SK-N-SH (cell line): Measurements from ENCODE around the gene HBZ. TPM values are rescaled to one million over a fixed set of nuclear protein-coding genes. Genes with fewer than 3 reads are reported as not detected.
"Not testable (repeated sequence)": the region's sequence is repeated elsewhere in the genome, so short reads cannot be mapped to it uniquely, and the experiment has no call there.

Experiments
- CTCF ChIA-PET: fragments of 300-600, 350-600 bp; formaldehyde crosslinking; extraction: SDS; loops from one replicate; lab custom pipeline; 2021; lab: Yijun Ruan, JAX
- POLR2A ChIA-PET: fragments of 350-600 bp; sonication (Branson Sonifier 250); formaldehyde crosslinking; extraction: SDS; loops from one replicate; lab custom pipeline; 2020; ENCODE audit warnings: antibody characterized with exemption, inconsistent platforms; lab: Yijun Ruan, JAX
- DNase-seq: peaks from one replicate; pipeline ENCODE4 v3.0.0; 2012
- H2AFZ ChIP-seq: fragments of 200-600 bp; sonication (generic); 2 replicates; pipeline ENCODE4 v1.8.1; 2016; ENCODE audit warnings: antibody characterized with exemption, mild to moderate bottlenecking, low read depth
- H3F3A ChIP-seq: fragments of 200-600 bp; sonication (generic); replicated peaks from 2 replicates; pipeline ENCODE3; 2016; ENCODE audit warnings: antibody characterized with exemption, mild to moderate bottlenecking; ENCODE audit not compliant: insufficient read depth
- H3K27ac ChIP-seq, 2 experiments: fragments of 200-500 bp in 1 of 2; fragments of 200-600 bp in 1 of 2; sonication (Bioruptor generic) in 1 of 2; sonication (generic), shearing (Covaris generic) in 1 of 2; 2 replicates each; pipeline versions ENCODE4 v1.5.1 to v1.6.1; 2014 to 2016; ENCODE audit warnings: low read depth in 2 of 2, inconsistent platforms in 1 of 2, low read length in 1 of 2, mild to moderate bottlenecking in 1 of 2, mixed read lengths in 1 of 2
- H3K27me3 ChIP-seq: fragments of 200-600 bp; sonication (generic), shearing (Covaris generic); 2 replicates; pipeline ENCODE4 v1.6.1; 2016; ENCODE audit warnings: mixed run types; ENCODE audit not compliant: insufficient read depth
- H3K36me3 ChIP-seq, 2 experiments: fragments of 200-500 bp in 1 of 2; fragments of 200-600 bp in 1 of 2; sonication (Bioruptor generic) in 1 of 2; sonication (generic) in 1 of 2; replicated peaks in 1 of 2; 2 replicates each; pipeline versions ENCODE3 to v1.5.1; 2014 to 2016; ENCODE audit warnings: low read length in 1 of 2, mild to moderate bottlenecking in 1 of 2; ENCODE audit not compliant: insufficient read depth in 2 of 2, control insufficient read depth in 1 of 2
- H3K4me1 ChIP-seq, 2 experiments: fragments of 200-500 bp in 1 of 2; fragments of 200-600 bp in 1 of 2; sonication (Bioruptor generic) in 1 of 2; sonication (generic), shearing (Covaris generic) in 1 of 2; 2 replicates each; pipeline versions ENCODE4 v1.5.1 to v1.6.1; 2014 to 2016; ENCODE audit warnings: low read depth in 1 of 2, low read length in 1 of 2, mixed run types in 1 of 2; ENCODE audit not compliant: insufficient read depth in 2 of 2, control insufficient read depth in 1 of 2
- H3K4me2 ChIP-seq: fragments of 200-600 bp; sonication (generic), shearing (Covaris generic); 2 replicates; pipeline ENCODE4 v1.6.1; 2017; ENCODE audit warnings: mixed run types
- H3K4me3 ChIP-seq, 2 experiments: fragments of 200-500 bp in 1 of 2; fragments of 200-600 bp in 1 of 2; sonication (Bioruptor generic) in 1 of 2; sonication (generic), shearing (Covaris generic) in 1 of 2; 2 replicates each; pipeline versions ENCODE4 v1.5.1 to v1.8.1; 2014 to 2016; ENCODE audit warnings: low read depth in 2 of 2, inconsistent platforms in 1 of 2, low read length in 1 of 2, mild to moderate bottlenecking in 1 of 2, mixed read lengths in 1 of 2, moderate library complexity in 1 of 2
- H3K79me2 ChIP-seq: fragments of 200-600 bp; sonication (generic); 2 replicates; pipeline ENCODE4 v1.8.1; 2017; ENCODE audit warnings: mild to moderate bottlenecking; ENCODE audit not compliant: insufficient read depth
- H3K9ac ChIP-seq: fragments of 200-600 bp; sonication (generic); 2 replicates; pipeline ENCODE4 v1.6.1; 2017; ENCODE audit warnings: mixed run types
- H3K9me2 ChIP-seq: fragments of 200-600 bp; sonication (generic); 2 replicates; pipeline ENCODE4 v1.6.1; 2017; ENCODE audit warnings: mixed run types
- H3K9me3 ChIP-seq: fragments of 200-600 bp; sonication (generic); 2 replicates; pipeline ENCODE4 v1.6.1; 2017; ENCODE audit warnings: mixed run types, mild to moderate bottlenecking, moderate library complexity
- H4K20me1 ChIP-seq: fragments of 200-600 bp; sonication (generic); 2 replicates; pipeline ENCODE4 v1.6.1; 2017; ENCODE audit warnings: mild to moderate bottlenecking, mixed run types; ENCODE audit not compliant: insufficient read depth
- ELF1 ChIP-seq: IDR thresholded peaks from 2 replicates; pipeline ENCODE4 v1.4.0; 2012
- NRF1 ChIP-seq: IDR thresholded peaks from 2 replicates; pipeline ENCODE4 v1.6.1; 2012; ENCODE audit warnings: low read depth, mild to moderate bottlenecking, low read length
- RAD21 ChIP-seq: IDR thresholded peaks from 2 replicates; pipeline ENCODE4 v1.6.1; 2012; ENCODE audit warnings: mild to moderate bottlenecking, low read length
- WGBS: methylation state at CpG from one replicate; pipeline ENCODE4 v1.1.6; 2017; ENCODE audit warnings: low lambda C conversion rate; 5-methylcytosine and 5-hydroxymethylcytosine counted together
- polyA plus RNA-seq, 3 experiments: library from polyadenylated mRNA; depleted of rRNA; stranded (reverse); fragments of >200 nt; gene quantifications; 2 replicates each; pipeline ENCODE4 v1.2.3, GENCODE V29; 2012
- small RNA-seq, 7 experiments: library from RNA; depleted of rRNA; stranded (forward); fragments of <200 nt; gene quantifications; one replicate each; pipeline ENCODE3, GENCODE V24; 2012
- TF ChIP-seq, protein P1 (sequence below): IDR thresholded peaks from 2 replicates; pipeline ENCODE4 v1.4.0; 2012; ENCODE audit warnings: low read depth, borderline replicate concordance

HBZ gene
- polyA plus RNA-seq, 1 of the 3 experiments (the other 2 are of a cell fraction): not detected

DNA sequence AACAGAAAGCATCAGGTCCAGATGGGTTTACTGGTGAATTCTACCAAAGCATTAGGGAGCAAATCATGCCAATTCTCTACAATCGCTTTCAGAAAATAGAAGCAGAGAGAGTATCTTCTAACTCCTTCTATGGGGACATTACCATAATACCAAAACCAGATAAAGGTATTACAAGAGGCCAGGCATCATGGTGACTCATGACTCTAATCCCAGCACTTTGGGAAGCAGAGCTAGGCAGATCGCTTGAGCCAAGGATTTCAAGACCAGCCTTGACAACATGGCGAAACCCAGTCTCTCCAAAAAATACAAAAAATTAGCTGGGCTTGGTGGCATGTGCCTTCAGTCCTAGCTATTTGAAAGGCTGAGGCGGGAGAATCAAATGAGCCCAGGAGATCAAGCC is 50.8 kb downstream of the HBZ start (continued):
- no peak for TF ChIP-seq RAD21
- TF ChIP-seq ELF1: no peak
- TF ChIP-seq NRF1: no peak
- TF ChIP-seq, protein P1, sequence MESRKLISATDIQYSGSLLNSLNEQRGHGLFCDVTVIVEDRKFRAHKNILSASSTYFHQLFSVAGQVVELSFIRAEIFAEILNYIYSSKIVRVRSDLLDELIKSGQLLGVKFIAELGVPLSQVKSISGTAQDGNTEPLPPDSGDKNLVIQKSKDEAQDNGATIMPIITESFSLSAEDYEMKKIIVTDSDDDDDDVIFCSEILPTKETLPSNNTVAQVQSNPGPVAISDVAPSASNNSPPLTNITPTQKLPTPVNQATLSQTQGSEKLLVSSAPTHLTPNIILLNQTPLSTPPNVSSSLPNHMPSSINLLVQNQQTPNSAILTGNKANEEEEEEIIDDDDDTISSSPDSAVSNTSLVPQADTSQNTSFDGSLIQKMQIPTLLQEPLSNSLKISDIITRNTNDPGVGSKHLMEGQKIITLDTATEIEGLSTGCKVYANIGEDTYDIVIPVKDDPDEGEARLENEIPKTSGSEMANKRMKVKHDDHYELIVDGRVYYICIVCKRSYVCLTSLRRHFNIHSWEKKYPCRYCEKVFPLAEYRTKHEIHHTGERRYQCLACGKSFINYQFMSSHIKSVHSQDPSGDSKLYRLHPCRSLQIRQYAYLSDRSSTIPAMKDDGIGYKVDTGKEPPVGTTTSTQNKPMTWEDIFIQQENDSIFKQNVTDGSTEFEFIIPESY: no peak
- TF ChIP-seq, all 33 proteins: peak for 0

DNA sequence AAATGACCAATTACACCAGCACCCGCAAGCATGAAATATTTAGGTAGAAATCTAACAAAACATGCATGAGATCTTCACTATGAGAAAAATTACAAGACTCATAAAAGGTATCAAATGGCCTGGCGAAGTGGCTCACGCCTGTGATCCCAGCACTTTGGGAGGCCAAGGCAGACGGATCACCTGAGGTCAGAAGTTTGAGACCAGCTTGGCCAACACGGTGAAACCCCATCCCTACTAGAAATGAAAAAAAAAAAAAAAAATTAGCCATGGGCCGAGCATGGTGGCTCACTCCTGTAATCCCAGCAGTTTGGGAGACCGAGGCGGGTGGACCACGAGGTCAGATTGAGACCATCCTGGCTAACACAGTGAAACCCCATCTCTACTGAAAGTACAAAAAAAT is 51.6 kb downstream of the HBZ start:
- WGBS: 96% methylated on average over 9 of the region's 9 CpGs
- CTCF ChIA-PET, POLR2A ChIA-PET: not testable (repeated sequence)

More for the DNA sequence above, 51.6 kb downstream of the HBZ start:
- not testable (repeated sequence) for H3K4me1 ChIP-seq, H3K4me2 ChIP-seq, DNase-seq, H3K9me2 ChIP-seq, H3K9me3 ChIP-seq, H2AFZ ChIP-seq, H3F3A ChIP-seq, H3K27ac ChIP-seq, H3K27me3 ChIP-seq, H3K9ac ChIP-seq, H3K4me3 ChIP-seq
- Histone ChIP-seq H3K36me3 (peaks cover 52 to 78% of the 10 kb centered on the region in 2 experiments), H4K20me1 (peaks cover 16% of the 10 kb centered on the region), H3K79me2 (peaks cover 58% of the 10 kb centered on the region)

Small RNA genes within 50 kb of the gene (small RNA-seq; reads per million reads assigned to genes)
- gene RF00019: 0 reads per million in 7 experiments

Other genes with a start within 250 kb of the HBZ start
- 43.0 and 54.5 TPM in 2 replicates for gene POLR3K, start 99.0 kb upstream of the HBZ start, polyA plus RNA-seq (2012; rRNA removed)
- 61.9 and 73.4 TPM in 2 replicates for gene SNRNP25, start 98.8 kb upstream of the HBZ start, polyA plus RNA-seq (2012; rRNA removed)
- gene RHBDF1, start 80.0 kb upstream of the HBZ start, polyA plus RNA-seq (2012; rRNA removed): 49.1 and 54.1 TPM in 2 replicates
- 93.3 and 98.3 TPM in 2 replicates for gene MPG, start 74.4 kb upstream of the HBZ start, polyA plus RNA-seq (2012; rRNA removed)
- gene NPRL3, start 14.0 kb upstream of the HBZ start, polyA plus RNA-seq (2012; rRNA removed): 6.7 and 22.2 TPM in 2 replicates
- not detected in 2 replicates for gene HBM, start 13.3 kb downstream of the HBZ start, polyA plus RNA-seq (2012; rRNA removed)
- gene HBA2, start 20.2 kb downstream of the HBZ start, polyA plus RNA-seq (2012; rRNA removed): not detected in 2 replicates
- not detected in 2 replicates for gene HBA1, start 24.0 kb downstream of the HBZ start, polyA plus RNA-seq (2012; rRNA removed)
- 2.7 and 5.2 TPM in 2 replicates for gene HBQ1, start 27.8 kb downstream of the HBZ start, polyA plus RNA-seq (2012; rRNA removed)
- gene LUC7L, start 76.8 kb downstream of the HBZ start, polyA plus RNA-seq (2012; rRNA removed): 97.7 and 105 TPM in 2 replicates
- 91.3 and 126 TPM in 2 replicates for gene FAM234A, start 82.2 kb downstream of the HBZ start, polyA plus RNA-seq (2012; rRNA removed)
- 9.8 and 10.0 TPM in 2 replicates for gene RGS11, start 123.3 kb downstream of the HBZ start, polyA plus RNA-seq (2012; rRNA removed)
- 4.8 and 4.9 TPM in 2 replicates for gene ARHGDIG, start 127.9 kb downstream of the HBZ start, polyA plus RNA-seq (2012; rRNA removed)
- 1.7 and 2.5 TPM in 2 replicates for gene PDIA2, start 130.5 kb downstream of the HBZ start, polyA plus RNA-seq (2012; rRNA removed)
- gene AXIN1, start 200.1 kb downstream of the HBZ start, polyA plus RNA-seq (2012; rRNA removed): 12.5 and 19.9 TPM in 2 replicates
- gene MRPL28, start 217.9 kb downstream of the HBZ start, polyA plus RNA-seq (2012; rRNA removed): 266 and 320 TPM in 2 replicates
- gene PGAP6, start 229.3 kb downstream of the HBZ start, polyA plus RNA-seq (2012; rRNA removed): 133 and 166 TPM in 2 replicates
- 417 and 509 TPM in 2 replicates for gene NME4, start 244.6 kb downstream of the HBZ start, polyA plus RNA-seq (2012; rRNA removed)
- 53.0 and 56.6 TPM in 2 replicates for gene DECR2, start 249.2 kb downstream of the HBZ start, polyA plus RNA-seq (2012; rRNA removed)